ENCODE data around the gene RNASE8. TPM values are rescaled to one million over a fixed set of nuclear protein-coding genes. Genes with fewer than 3 reads are reported as not detected.

RNASE8 gene
- polyA plus RNA-seq, 1 donor from 2014 or later: not detected

GRCh38 chr14:21096438-21096837 is 38.8 kb downstream of the RNASE8 start:
- Histone ChIP-seq H3K9me3 (ENCODE audit: low read length) (no peaks in the 10 kb centered on the region), H3K9ac (ENCODE audit: low read length) (peak overlapping the region; percentile 78), H3K36me3 (ENCODE audit: insufficient read depth, low read length) (peaks cover 3% of the 10 kb centered on the region), H4K20me1 (ENCODE audit: insufficient read depth) (no peaks in the 10 kb centered on the region), H3K4me2 (ENCODE audit: low read length) (peak overlapping the region; percentile 77), H3K79me2 (replicated peaks; ENCODE audit: insufficient read depth, low read length) (peaks cover 40% of the 10 kb centered on the region), H3K9me2 (ENCODE audit: insufficient read depth, low read length) (no peaks in the 10 kb centered on the region), H3K27ac (ENCODE audit: low read length) (peak overlapping the region; percentile 92), H3F3A (ENCODE audit: insufficient read depth, low read length, poor library complexity, severe bottlenecking) (peaks cover 6% of the 10 kb centered on the region), H3K4me3 (ENCODE audit: low read length) (peak overlapping the region; percentile 77), H2AFZ (ENCODE audit: low read depth, low read length) (no peak overlapping the region), H3K27me3 (ENCODE audit: insufficient read depth, low read depth, low read length) (no peaks in the 10 kb centered on the region)
- TF ChIP-seq POLR2AphosphoS5 (IDR thresholded peaks at IDR 0.05) (no peak), RAD21 (conservative IDR thresholded peaks at IDR 0.05) (no peak), CTCF (IDR thresholded peaks at IDR 0.05; ENCODE audit: poor library complexity, severe bottlenecking) (no peak)

- no peaks in the 10 kb centered on the region for H3K9me2 ChIP-seq (ENCODE audit: insufficient read depth, low read length)
- H3K27ac ChIP-seq (ENCODE audit: low read length): peak overlapping the region; percentile 92
- H3K4me2 ChIP-seq (ENCODE audit: low read length): peak overlapping the region; percentile 77
- H3K9ac ChIP-seq (ENCODE audit: low read length): peak overlapping the region; percentile 78
- TF ChIP-seq POLR2AphosphoS5 (IDR thresholded peaks at IDR 0.05) (peak; percentile 0), MXI1 (conservative IDR thresholded peaks at IDR 0.05; ENCODE audit: poor library complexity, severe bottlenecking) (peak; percentile 44), EZH2 (IDR thresholded peaks at IDR 0.05; ENCODE audit: borderline replicate concordance, insufficient read depth, low read length, poor library complexity, severe bottlenecking) (no peak), TAF1 (IDR thresholded peaks at IDR 0.05; ENCODE audit: low read depth) (no peak)
- H3F3A ChIP-seq (ENCODE audit: insufficient read depth, low read length, poor library complexity, severe bottlenecking): peaks cover 6% of the 10 kb centered on the region
- H4K20me1 ChIP-seq (ENCODE audit: insufficient read depth): no peaks in the 10 kb centered on the region
- H3K27me3 ChIP-seq (ENCODE audit: insufficient read depth, low read depth, low read length): no peaks in the 10 kb centered on the region
- H3K9me3 ChIP-seq (ENCODE audit: low read length): no peaks in the 10 kb centered on the region
- H3K36me3 ChIP-seq (ENCODE audit: insufficient read depth, low read length): no peaks in the 10 kb centered on the region
- peaks cover 35% of the 10 kb centered on the region for H3K79me2 ChIP-seq (replicated peaks; ENCODE audit: insufficient read depth, low read length)
- no peak overlapping the region for H2AFZ ChIP-seq (ENCODE audit: low read depth, low read length)
- H3K4me3 ChIP-seq (ENCODE audit: low read length): peak overlapping the region; percentile 77
These were observed 39.5 kb downstream of the RNASE8 start for GRCh38 chr14:21096978-21097635.

GRCh38 chr14:21097636-21098075 is 40.0 kb downstream of the RNASE8 start:
- no peaks in the 10 kb centered on the region for H3K9me3 ChIP-seq (ENCODE audit: low read length)
- H2AFZ ChIP-seq (ENCODE audit: low read depth, low read length): no peak overlapping the region
- H3K27me3 ChIP-seq (ENCODE audit: insufficient read depth, low read depth, low read length): no peaks in the 10 kb centered on the region
- H3K9me2 ChIP-seq (ENCODE audit: insufficient read depth, low read length): no peaks in the 10 kb centered on the region
- no peaks in the 10 kb centered on the region for H3K36me3 ChIP-seq (ENCODE audit: insufficient read depth, low read length)
- peak overlapping the region; percentile 77 for H3K4me2 ChIP-seq (ENCODE audit: low read length)
- H3K9ac ChIP-seq (ENCODE audit: low read length): peak overlapping the region; percentile 78
- H3F3A ChIP-seq (ENCODE audit: insufficient read depth, low read length, poor library complexity, severe bottlenecking): peaks cover 6% of the 10 kb centered on the region
- H3K4me3 ChIP-seq (ENCODE audit: low read length): peak overlapping the region; percentile 77
- peak overlapping the region; percentile 92 for H3K27ac ChIP-seq (ENCODE audit: low read length)
- H4K20me1 ChIP-seq (ENCODE audit: insufficient read depth): no peaks in the 10 kb centered on the region
- peaks cover 31% of the 10 kb centered on the region for H3K79me2 ChIP-seq (replicated peaks; ENCODE audit: insufficient read depth, low read length)
- no peak for TF ChIP-seq RAD21 (conservative IDR thresholded peaks at IDR 0.05)
- TF ChIP-seq SMC3 (conservative IDR thresholded peaks at IDR 0.05; ENCODE audit: poor library complexity): no peak
- TF ChIP-seq EZH2 (IDR thresholded peaks at IDR 0.05; ENCODE audit: borderline replicate concordance, insufficient read depth, low read length, poor library complexity, severe bottlenecking): no peak
- no peak for TF ChIP-seq POLR2AphosphoS5 (IDR thresholded peaks at IDR 0.05)
- no peak for TF ChIP-seq CTCF (IDR thresholded peaks at IDR 0.05; ENCODE audit: poor library complexity, severe bottlenecking)
- TF ChIP-seq EP300 (conservative IDR thresholded peaks at IDR 0.05; ENCODE audit: poor library complexity, severe bottlenecking): no peak
- no peak for TF ChIP-seq TAF1 (IDR thresholded peaks at IDR 0.05; ENCODE audit: low read depth)
- TF ChIP-seq MXI1 (conservative IDR thresholded peaks at IDR 0.05; ENCODE audit: poor library complexity, severe bottlenecking): no peak
- no peak for TF ChIP-seq REST (IDR thresholded peaks at IDR 0.05; ENCODE audit: borderline replicate concordance)
